ENCODE data around the gene FN1. TPM values are rescaled to one million over a fixed set of nuclear protein-coding genes. Genes with fewer than 3 reads are reported as not detected.

Gene FN1
- total RNA-seq, 2 experiments from 2014 or later, result 0.53 to 0.71 TPM

DNA sequence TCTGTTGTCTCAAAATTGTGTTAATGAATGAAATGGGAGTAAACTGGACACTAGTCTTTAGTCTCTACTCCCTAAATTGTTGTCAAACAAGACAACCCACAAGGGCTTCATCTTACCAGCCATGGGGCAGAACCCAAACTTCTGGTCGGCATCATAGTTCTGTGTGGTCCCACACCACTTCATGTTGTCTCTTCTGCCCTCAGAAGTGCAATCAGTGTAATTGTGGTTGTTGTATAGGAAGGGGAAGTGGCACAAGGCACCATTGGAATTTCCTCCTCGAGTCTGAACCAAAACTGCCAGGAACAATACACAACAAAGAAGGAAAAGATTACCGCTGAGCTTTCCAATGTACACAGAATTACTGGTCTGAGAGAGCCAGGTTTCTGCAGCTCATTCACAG is 12.6 kb downstream of the FN1 start:
- H3K27ac Mint-ChIP-seq, result no peak overlapping the region
- peaks cover 2% of the 10 kb centered on the region for H3K4me1 Mint-ChIP-seq
- POLR2A ChIA-PET, result no interaction called here
- ATAC-seq (ENCODE audit: low read depth), result no peak
- H3K9me3 Mint-ChIP-seq, result no peaks in the 10 kb centered on the region
- H3K27me3 Mint-ChIP-seq, result peaks cover 38% of the 10 kb centered on the region
- H3K4me3 Mint-ChIP-seq, result no peak overlapping the region
- no peak for DNase-seq
- H3K36me3 Mint-ChIP-seq, result no peaks in the 10 kb centered on the region

DNA sequence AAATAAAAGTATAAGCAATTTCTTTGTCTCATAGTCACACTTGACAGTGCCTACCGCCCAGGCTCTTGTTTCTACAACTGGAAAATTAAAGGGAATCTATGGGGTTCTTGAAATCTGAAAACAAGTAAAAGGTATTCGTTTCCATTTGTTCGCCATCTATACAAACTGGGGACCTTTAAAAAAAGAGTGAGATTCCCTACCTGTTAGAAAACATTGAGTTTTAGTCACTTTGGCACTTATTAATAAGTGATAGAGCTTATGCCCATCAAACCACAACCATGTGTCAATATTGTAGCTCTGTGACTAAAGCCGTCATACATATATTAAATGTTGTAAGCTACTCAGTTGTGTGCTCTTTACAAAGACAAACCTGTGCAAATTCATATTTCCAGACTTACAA is 13.2 kb downstream of the FN1 start:
- no peaks in the 10 kb centered on the region for H3K36me3 Mint-ChIP-seq
- H3K4me3 Mint-ChIP-seq, result no peak overlapping the region
- no peaks in the 10 kb centered on the region for H3K9me3 Mint-ChIP-seq
- DNase-seq (no peak), ATAC-seq (ENCODE audit: low read depth) (no peak)
- peaks cover 2% of the 10 kb centered on the region for H3K4me1 Mint-ChIP-seq
- POLR2A ChIA-PET, result no interaction called here
- H3K27ac Mint-ChIP-seq, result no peak overlapping the region
- H3K27me3 Mint-ChIP-seq, result peaks cover 35% of the 10 kb centered on the region

GRCh38 chr2:215421859-215422461 is 13.9 kb downstream of the FN1 start:
- Mint-ChIP-seq H3K27ac (no peak overlapping the region), H3K36me3 (no peaks in the 10 kb centered on the region), H3K9me3 (no peaks in the 10 kb centered on the region), H3K27me3 (peaks cover 37% of the 10 kb centered on the region), H3K4me3 (no peak overlapping the region), H3K4me1 (peaks cover 2% of the 10 kb centered on the region)
- DNase-seq, result no peak
- POLR2A ChIA-PET, result no interaction called here
- no peak for ATAC-seq (ENCODE audit: low read depth)

DNA sequence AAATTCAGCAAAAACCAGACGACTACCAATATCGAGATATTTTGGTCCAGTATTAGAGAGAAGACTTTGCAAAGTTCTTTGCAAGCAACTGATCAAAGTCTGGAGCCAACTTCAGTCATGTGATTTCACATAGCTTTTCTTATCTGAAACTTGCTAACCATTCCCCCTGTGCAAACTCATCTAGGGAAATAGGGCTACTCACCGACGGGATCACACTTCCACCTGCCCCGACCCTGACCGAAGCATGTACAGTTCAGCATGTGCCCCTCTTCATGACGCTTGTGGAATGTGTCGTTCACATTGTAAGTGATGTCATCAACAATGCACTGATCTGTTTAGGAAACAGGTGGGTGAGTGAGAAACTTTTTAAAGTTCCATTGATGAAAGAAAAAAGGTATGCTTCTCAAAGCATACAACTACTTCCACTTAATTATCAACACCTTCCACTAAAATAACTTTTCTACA is 15.4 kb downstream of the FN1 start:
- ATAC-seq (ENCODE audit: low read depth) (no peak), DNase-seq (no peak)
- H3K27ac Mint-ChIP-seq, result no peak overlapping the region
- H3K4me3 Mint-ChIP-seq, result no peak overlapping the region
- POLR2A ChIA-PET, result no interaction called here
- peaks cover 2% of the 10 kb centered on the region for H3K4me1 Mint-ChIP-seq
- H3K36me3 Mint-ChIP-seq, result no peaks in the 10 kb centered on the region
- peaks cover 43% of the 10 kb centered on the region for H3K27me3 Mint-ChIP-seq
- no peaks in the 10 kb centered on the region for H3K9me3 Mint-ChIP-seq

DNA sequence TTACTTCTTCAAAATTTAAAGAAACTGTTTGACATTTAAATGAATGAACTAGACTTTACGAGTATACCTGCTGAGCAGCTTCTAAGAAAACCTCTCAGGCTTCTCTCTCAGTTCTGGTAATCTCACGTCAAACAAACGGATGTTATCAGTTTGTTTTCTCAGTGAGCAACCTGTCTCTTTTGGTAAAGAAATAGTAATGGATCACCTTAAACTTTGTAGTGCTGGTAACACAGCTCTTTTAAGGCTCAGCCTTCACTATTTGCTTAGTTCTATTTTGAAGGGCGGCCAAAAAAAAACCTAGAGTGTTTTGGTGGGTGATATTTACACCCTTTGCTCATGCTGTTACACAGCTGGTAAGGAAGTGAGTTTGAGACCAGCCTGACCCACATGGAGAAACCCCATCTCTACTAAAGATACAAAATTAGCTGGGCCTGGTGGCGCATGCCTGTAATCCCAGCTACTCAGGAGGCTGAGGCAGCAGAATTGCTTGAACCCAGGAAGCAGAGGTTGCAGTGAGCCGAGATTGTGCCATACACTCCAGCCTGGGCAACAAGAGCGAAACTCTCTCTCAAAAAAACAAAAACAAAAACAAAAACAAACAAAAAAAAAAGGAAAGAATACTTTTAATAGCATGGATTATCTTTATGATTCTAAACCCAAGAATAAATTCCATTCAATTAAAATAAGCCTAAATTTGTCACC is 15.9 kb downstream of the FN1 start:
- DNase-seq (no peak), ATAC-seq (ENCODE audit: low read depth) (no peak)
- H3K27ac Mint-ChIP-seq, result no peak overlapping the region
- POLR2A ChIA-PET, result no interaction called here
- no peaks in the 10 kb centered on the region for H3K9me3 Mint-ChIP-seq
- H3K27me3 Mint-ChIP-seq, result peaks cover 41% of the 10 kb centered on the region
- no peak overlapping the region for H3K4me3 Mint-ChIP-seq
- no peaks in the 10 kb centered on the region for H3K36me3 Mint-ChIP-seq
- H3K4me1 Mint-ChIP-seq, result peaks cover 2% of the 10 kb centered on the region

DNA sequence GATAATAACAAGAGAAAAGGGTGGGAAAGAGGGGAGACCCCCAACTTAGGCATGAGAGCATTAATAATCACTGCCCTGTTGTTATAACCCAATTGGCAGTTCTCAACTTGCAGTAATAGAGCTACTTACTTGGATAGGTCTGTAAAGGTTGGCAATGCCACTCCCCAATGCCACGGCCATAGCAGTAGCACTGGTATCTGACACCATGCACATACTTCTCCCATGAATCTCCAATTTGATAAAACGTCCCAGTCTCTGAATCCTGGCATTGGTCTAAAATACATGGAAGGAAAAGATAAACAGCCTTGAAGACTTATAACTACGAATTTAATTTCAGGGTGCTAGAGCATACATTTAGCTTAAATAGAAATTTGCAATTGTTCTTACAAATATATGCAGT is 16.8 kb downstream of the FN1 start:
- no peak overlapping the region for H3K4me3 Mint-ChIP-seq
- peaks cover 48% of the 10 kb centered on the region for H3K27me3 Mint-ChIP-seq
- no peaks in the 10 kb centered on the region for H3K36me3 Mint-ChIP-seq
- no peak for DNase-seq
- no peaks in the 10 kb centered on the region for H3K9me3 Mint-ChIP-seq
- no peak for ATAC-seq (ENCODE audit: low read depth)
- peaks cover 2% of the 10 kb centered on the region for H3K4me1 Mint-ChIP-seq
- POLR2A ChIA-PET, result no interaction called here
- no peak overlapping the region for H3K27ac Mint-ChIP-seq

DNA sequence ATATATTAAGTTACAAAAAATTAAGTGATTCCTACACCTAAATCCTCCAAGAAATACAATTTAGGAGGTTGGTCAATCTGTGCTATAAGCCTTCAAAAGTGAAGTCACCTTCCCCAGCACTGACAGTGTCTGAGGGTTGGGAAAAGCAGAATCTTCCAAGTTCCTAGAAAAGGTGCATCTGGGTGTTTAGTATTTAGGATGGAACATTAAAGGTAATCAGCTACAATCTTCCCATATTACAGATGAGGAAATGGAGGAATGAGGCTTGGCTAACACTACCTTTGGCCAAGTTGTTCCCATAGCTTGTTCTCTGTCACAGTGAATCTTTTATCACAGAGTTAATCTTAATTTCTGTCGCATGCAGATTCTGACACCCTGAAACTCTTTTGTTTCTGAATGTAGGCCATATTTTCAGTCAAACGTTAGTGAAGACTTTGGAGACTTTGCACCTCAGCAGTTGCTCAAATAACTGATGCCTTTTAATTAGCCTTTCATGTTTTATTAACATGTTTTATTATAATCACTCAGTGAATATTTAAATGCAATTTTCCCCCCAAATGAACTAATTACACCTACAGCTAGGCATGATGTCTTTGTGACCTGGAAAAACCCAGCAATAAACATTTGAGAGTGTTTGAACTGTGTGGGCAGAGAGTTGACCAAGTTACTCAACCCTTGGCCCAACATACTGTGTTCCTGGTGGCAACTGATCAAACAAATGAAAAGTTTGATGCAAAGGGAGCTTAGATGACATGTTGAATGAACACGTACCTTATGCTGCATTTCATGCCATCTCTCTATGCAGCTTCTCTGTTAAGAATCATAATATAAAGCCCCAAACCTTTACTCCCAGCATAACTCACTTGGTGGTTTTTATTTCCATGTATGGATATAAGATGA is 17.6 kb downstream of the FN1 start:
- no peak for DNase-seq
- H3K27me3 Mint-ChIP-seq, result peaks cover 49% of the 10 kb centered on the region
- no peak for ATAC-seq (ENCODE audit: low read depth)

DNA sequence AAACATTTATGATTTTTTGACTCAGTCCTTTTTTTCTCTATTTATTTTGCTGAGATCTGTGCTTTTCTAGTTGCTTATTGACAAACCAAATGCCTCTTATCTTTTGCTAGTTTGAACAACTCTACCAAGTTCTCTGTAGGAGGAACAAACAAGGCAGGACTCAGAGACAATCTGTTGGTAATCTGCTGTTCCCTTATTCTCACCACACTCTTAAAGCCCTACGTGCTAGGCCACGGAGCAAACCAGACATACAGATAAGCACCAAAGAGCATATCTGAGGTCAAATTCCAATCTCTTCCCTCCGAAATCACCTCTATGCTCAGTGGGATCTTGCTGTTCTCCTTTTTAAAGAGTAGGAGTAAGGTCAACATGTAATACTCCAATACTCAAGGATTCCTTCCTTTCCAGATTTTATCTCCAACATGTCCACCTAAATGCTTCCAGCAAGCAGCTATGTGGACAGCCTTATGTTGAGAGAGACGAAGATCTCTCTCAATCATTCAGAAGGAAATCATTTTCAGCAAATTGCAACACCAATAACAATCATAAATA is 18.4 kb downstream of the FN1 start:
- no peak for ATAC-seq (ENCODE audit: low read depth)
- no peaks in the 10 kb centered on the region for H3K4me1 Mint-ChIP-seq
- peaks cover 47% of the 10 kb centered on the region for H3K27me3 Mint-ChIP-seq
- POLR2A ChIA-PET, result no interaction called here
- DNase-seq, result no peak
- no peaks in the 10 kb centered on the region for H3K36me3 Mint-ChIP-seq
- no peaks in the 10 kb centered on the region for H3K9me3 Mint-ChIP-seq
- no peak overlapping the region for H3K27ac Mint-ChIP-seq
- no peak overlapping the region for H3K4me3 Mint-ChIP-seq

More for the DNA sequence above, 17.6 kb downstream of the FN1 start:
- POLR2A ChIA-PET, result no interaction called here
- Mint-ChIP-seq H3K27ac (no peak overlapping the region), H3K9me3 (no peaks in the 10 kb centered on the region), H3K36me3 (no peaks in the 10 kb centered on the region), H3K4me3 (no peak overlapping the region), H3K4me1 (peaks cover 2% of the 10 kb centered on the region)

- H3K4me3 Mint-ChIP-seq, result no peak overlapping the region
- ATAC-seq (ENCODE audit: low read depth) (no peak), DNase-seq (no peak)
- H3K9me3 Mint-ChIP-seq, result no peaks in the 10 kb centered on the region
- no peaks in the 10 kb centered on the region for H3K36me3 Mint-ChIP-seq
- POLR2A ChIA-PET, result no interaction called here
- no peak overlapping the region for H3K27ac Mint-ChIP-seq
- H3K4me1 Mint-ChIP-seq, result no peaks in the 10 kb centered on the region
- H3K27me3 Mint-ChIP-seq, result peaks cover 42% of the 10 kb centered on the region
Measured at GRCh38 chr2:215416656-215417055, 19.2 kb downstream of the FN1 start.

GRCh38 chr2:215415820-215416577 is 19.9 kb downstream of the FN1 start:
- Mint-ChIP-seq H3K27ac (no peak overlapping the region), H3K4me1 (no peaks in the 10 kb centered on the region), H3K27me3 (peaks cover 38% of the 10 kb centered on the region), H3K4me3 (no peak overlapping the region), H3K9me3 (no peaks in the 10 kb centered on the region), H3K36me3 (no peaks in the 10 kb centered on the region)
- ATAC-seq (ENCODE audit: low read depth), result no peak
- POLR2A ChIA-PET, result no interaction called here
- DNase-seq, result no peak

- H3K4me3 Mint-ChIP-seq, result no peak overlapping the region
- POLR2A ChIA-PET, result no interaction called here
- ATAC-seq (ENCODE audit: low read depth) (no peak), DNase-seq (no peak)
- H3K9me3 Mint-ChIP-seq, result no peaks in the 10 kb centered on the region
- H3K36me3 Mint-ChIP-seq, result no peaks in the 10 kb centered on the region
- no peak overlapping the region for H3K27ac Mint-ChIP-seq
- H3K4me1 Mint-ChIP-seq, result peaks cover 3% of the 10 kb centered on the region
- H3K27me3 Mint-ChIP-seq, result peaks cover 35% of the 10 kb centered on the region
Measured at GRCh38 chr2:215415218-215415617, 20.6 kb downstream of the FN1 start.

GRCh38 chr2:215414674-215415073 is 21.2 kb downstream of the FN1 start:
- no peak for DNase-seq
- no peak overlapping the region for H3K27ac Mint-ChIP-seq
- POLR2A ChIA-PET, result no interaction called here
- ATAC-seq (ENCODE audit: low read depth), result no peak
- H3K27me3 Mint-ChIP-seq, result peaks cover 32% of the 10 kb centered on the region
- H3K9me3 Mint-ChIP-seq, result no peaks in the 10 kb centered on the region
- H3K36me3 Mint-ChIP-seq, result no peaks in the 10 kb centered on the region
- H3K4me1 Mint-ChIP-seq, result peaks cover 3% of the 10 kb centered on the region
- no peak overlapping the region for H3K4me3 Mint-ChIP-seq

DNA sequence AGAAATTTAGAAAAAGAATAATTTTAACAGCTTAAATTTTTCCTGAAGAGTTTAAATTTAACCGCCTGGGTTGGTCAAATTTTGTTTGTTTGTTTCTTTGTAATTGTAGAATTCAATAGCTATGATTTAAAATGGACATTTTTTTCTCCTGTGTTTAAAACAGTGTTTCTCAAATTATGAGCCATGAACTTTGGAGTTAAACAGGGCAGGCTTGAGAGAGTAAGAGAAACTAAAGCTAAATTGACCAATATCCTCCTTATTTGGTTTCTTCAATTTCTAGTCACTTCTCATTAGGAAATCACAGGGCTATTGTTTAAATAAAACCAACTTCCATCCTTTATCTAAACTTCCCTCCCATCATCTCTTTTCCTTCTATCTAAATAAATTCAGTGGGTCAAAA is 21.9 kb downstream of the FN1 start:
- H3K9me3 Mint-ChIP-seq, result no peaks in the 10 kb centered on the region
- DNase-seq (no peak), ATAC-seq (ENCODE audit: low read depth) (no peak)
- peaks cover 32% of the 10 kb centered on the region for H3K27me3 Mint-ChIP-seq
- no peaks in the 10 kb centered on the region for H3K36me3 Mint-ChIP-seq
- H3K4me1 Mint-ChIP-seq, result peaks cover 7% of the 10 kb centered on the region
- no peak overlapping the region for H3K27ac Mint-ChIP-seq
- POLR2A ChIA-PET, result no interaction called here
- H3K4me3 Mint-ChIP-seq, result no peak overlapping the region
